K562 (cell line): Measurements from ENCODE around the gene VHLL. TPM values are rescaled to one million over a fixed set of nuclear protein-coding genes. Genes with fewer than 3 reads are reported as not detected.

Source experiments
- NFRKB ChIP-seq: fragments of 450-650 bp; IDR thresholded peaks from 2 replicates; pipeline ENCODE4 v1.6.1; 2016; ENCODE audit warnings: low read depth
- PHF8 ChIP-seq: fragments of 200-600 bp; sonication (generic); IDR thresholded peaks from 2 replicates; pipeline ENCODE4 v1.6.1; 2012; ENCODE audit warnings: mixed run types, mild to moderate bottlenecking, inconsistent platforms, low read length, moderate library complexity, borderline replicate concordance
- RBFOX2 ChIP-seq: fragments of 200-400 bp; formaldehyde crosslinking; IDR thresholded peaks from 2 replicates; pipeline ENCODE4 v1.6.1; 2017; ENCODE audit warnings: low read depth, mild to moderate bottlenecking, low read length, moderate library complexity
- SUPT5H ChIP-seq: fragments of 450-650 bp; IDR thresholded peaks from 2 replicates; pipeline ENCODE4 v1.6.1; 2016
- polyA plus RNA-seq, 8 experiments: library from polyadenylated mRNA; depleted of rRNA in 4 of 8; stranded (reverse) in 5 of 8; unstranded in 3 of 8; fragments of >200 nt; fragmentation: Nextera tagmentation in 2 of 8; fragmentation: Illumina TruSeq in 1 of 8; extraction: Ambion mirVana in 2 of 8; extraction: Trizol in 1 of 8; gene quantifications; 2 replicates each; pipeline versions ENCODE4 v1.2.1 to v1.2.3, GENCODE V29; 2011 to 2014; ENCODE audit warnings: inconsistent platforms in 1 of 8, missing spikeins in 1 of 8
- total RNA-seq, 7 experiments: library from RNA; depleted of rRNA in 6 of 7; stranded (reverse); fragments of >200 nt in 6 of 7; fragmentation: Illumina TruSeq in 2 of 7; extraction: Trizol in 2 of 7; gene quantifications; 2 replicates each; pipeline versions ENCODE4 v1.2.1 to v1.2.3, GENCODE V29; 2011 to 2021; ENCODE audit warnings: low replicate concordance in 1 of 7
- TF ChIP-seq, protein P1 (sequence below), 2 experiments: fragments of 450-650 bp; IDR thresholded peaks; 2 replicates each; pipeline ENCODE4 v1.6.1; 2016; ENCODE audit warnings: mild to moderate bottlenecking in 2 of 2, borderline replicate concordance in 1 of 2, low read depth in 1 of 2, moderate library complexity in 1 of 2
- TF ChIP-seq, protein P2 (sequence below): sonication (generic); formaldehyde crosslinking; IDR thresholded peaks from 2 replicates; pipeline ENCODE4 v1.9.0; 2022; ENCODE audit warnings: mild to moderate bottlenecking, missing genetic modification reagents
- TF ChIP-seq, protein P3 (sequence below): sonication (generic); formaldehyde crosslinking; IDR thresholded peaks from 2 replicates; pipeline ENCODE4 v1.8.0; 2022; ENCODE audit warnings: missing genetic modification reagents, mild to moderate bottlenecking, moderate library complexity, borderline replicate concordance

VHLL gene
- total and polyA plus RNA-seq, 9 of the 15 experiments (the other 6 are each of a cell fraction or from before 2014, with no cell fraction given): not detected

DNA sequence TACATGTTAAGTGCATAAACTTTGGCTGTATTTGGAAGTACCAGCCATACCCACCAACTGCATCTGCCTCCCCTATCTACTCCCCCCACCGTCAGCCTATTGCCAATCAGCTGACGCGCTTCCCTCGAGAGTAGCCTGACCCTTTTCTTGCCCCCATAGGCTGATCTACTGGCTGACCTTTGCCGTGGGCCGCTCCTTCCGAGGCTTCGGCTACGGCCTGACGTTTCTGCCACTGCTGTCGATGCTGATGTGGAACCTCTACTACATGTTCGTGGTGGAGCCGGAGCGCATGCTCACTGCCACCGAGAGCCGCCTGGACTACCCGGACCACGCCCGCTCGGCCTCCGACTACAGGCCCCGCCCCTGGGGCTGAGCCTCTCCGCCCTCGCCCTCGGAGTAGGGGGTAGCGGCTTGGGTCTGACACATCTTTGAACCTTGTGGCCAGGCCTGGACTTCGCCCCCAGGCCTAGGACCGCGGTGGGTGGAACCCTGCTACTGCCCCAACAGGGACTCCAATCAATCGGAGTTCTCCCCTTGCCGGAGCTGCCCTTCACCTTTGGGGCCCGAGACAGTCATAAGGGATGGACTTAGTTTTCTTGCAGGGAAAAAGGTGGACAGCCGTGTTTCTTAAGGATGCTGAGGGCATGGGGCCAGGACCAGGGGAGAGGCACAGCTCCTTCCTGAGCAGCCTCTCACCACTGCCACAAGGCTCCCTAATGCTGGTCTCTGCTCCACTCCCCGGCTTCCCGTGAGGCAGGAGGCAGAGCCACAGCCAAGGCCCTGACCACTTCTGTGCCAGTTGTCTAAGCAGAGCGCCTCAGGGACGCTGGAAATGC, 7.7 kb downstream of the VHLL start (continued):
- TF ChIP-seq, protein P1, sequence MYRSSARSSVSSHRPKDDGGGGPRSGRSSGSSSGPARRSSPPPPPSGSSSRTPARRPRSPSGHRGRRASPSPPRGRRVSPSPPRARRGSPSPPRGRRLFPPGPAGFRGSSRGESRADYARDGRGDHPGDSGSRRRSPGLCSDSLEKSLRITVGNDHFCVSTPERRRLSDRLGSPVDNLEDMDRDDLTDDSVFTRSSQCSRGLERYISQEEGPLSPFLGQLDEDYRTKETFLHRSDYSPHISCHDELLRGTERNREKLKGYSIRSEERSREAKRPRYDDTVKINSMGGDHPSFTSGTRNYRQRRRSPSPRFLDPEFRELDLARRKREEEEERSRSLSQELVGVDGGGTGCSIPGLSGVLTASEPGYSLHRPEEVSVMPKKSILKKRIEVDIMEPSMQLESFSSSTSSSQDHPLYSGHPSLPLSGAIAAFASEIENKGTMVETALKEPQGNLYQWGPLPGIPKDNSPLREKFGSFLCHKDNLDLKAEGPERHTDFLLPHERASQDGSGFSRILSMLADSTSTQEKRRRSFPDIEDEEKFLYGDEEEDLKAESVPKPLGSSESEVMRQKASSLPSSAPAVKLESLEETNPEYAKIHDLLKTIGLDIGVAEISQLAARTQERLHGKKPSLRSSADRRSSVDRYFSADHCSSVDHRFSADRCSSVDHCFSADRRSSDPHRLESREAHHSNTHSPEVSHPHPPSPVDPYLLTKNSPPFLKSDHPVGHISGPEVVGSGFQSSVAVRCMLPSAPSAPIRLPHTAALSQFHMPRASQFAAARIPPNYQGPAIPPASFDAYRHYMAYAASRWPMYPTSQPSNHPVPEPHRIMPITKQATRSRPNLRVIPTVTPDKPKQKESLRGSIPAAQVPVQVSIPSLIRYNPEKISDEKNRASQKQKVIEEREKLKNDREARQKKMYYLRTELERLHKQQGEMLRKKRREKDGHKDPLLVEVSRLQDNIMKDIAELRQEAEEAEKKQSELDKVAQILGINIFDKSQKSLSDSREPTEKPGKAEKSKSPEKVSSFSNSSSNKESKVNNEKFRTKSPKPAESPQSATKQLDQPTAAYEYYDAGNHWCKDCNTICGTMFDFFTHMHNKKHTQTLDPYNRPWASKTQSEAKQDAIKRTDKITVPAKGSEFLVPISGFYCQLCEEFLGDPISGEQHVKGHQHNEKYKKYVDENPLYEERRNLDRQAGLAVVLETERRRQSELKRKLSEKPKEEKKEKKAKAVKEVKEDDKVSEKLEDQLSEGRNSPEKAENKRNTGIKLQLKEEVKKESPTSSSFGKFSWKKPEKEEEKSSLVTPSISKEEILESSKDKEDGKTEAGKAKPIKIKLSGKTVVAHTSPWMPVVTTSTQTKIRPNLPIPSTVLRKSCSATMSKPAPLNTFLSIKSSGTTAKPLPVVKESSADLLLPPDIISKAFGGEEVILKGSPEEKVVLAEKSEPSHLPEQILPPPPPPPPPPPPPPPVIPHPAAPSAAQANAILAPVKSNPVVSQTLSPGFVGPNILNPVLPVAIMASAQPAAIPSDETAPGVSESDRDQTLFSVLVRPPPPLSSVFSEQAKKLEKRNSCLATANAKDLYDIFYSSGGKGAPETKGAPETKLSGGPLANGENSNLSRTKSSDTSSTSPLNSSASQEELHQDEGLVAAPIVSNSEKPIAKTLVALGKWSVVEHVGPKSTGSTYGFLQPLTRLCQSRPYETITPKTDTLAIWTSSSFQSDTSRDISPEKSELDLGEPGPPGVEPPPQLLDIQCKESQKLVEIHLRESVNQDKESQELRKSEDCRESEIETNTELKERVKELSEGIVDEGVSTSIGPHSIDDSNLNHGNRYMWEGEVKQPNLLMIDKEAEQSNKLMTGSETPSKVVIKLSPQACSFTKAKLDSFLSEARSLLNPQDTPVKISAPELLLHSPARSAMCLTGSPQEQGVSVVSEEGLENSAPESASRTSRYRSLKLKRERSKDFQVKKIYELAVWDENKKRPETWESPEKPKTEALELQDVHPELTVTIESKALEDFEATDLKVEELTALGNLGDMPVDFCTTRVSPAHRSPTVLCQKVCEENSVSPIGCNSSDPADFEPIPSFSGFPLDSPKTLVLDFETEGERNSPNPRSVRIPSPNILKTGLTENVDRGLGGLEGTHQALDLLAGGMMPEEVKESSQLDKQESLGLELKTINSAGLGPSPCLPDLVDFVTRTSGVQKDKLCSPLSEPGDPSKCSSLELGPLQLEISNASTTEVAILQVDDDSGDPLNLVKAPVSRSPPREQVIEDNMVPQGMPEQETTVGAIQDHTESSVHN (IDR thresholded peaks at IDR 0.05; ENCODE audit: borderline replicate concordance in 1 of 2, low read depth in 1 of 2): no peak
- no peak for TF ChIP-seq NFRKB
- TF ChIP-seq PHF8: peak; percentile 69; the same call in 1 of the 2 replicates
- TF ChIP-seq RBFOX2: peak; percentile 51
- peak; percentile 28; the same call in 1 of the 2 replicates for TF ChIP-seq SUPT5H
- TF ChIP-seq, protein P2, sequence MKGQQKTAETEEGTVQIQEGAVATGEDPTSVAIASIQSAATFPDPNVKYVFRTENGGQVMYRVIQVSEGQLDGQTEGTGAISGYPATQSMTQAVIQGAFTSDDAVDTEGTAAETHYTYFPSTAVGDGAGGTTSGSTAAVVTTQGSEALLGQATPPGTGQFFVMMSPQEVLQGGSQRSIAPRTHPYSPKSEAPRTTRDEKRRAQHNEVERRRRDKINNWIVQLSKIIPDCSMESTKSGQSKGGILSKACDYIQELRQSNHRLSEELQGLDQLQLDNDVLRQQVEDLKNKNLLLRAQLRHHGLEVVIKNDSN (CRISPR knock-in tag): 0 out of 2 replicates have a peak, but pooled peaks have one; percentile 28
- TF ChIP-seq, protein P3, sequence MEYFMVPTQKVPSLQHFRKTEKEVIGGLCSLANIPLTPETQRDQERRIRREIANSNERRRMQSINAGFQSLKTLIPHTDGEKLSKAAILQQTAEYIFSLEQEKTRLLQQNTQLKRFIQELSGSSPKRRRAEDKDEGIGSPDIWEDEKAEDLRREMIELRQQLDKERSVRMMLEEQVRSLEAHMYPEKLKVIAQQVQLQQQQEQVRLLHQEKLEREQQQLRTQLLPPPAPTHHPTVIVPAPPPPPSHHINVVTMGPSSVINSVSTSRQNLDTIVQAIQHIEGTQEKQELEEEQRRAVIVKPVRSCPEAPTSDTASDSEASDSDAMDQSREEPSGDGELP (CRISPR knock-in tag): peak; percentile 75
